Measurements from ENCODE around the gene GPATCH8.

DNA sequence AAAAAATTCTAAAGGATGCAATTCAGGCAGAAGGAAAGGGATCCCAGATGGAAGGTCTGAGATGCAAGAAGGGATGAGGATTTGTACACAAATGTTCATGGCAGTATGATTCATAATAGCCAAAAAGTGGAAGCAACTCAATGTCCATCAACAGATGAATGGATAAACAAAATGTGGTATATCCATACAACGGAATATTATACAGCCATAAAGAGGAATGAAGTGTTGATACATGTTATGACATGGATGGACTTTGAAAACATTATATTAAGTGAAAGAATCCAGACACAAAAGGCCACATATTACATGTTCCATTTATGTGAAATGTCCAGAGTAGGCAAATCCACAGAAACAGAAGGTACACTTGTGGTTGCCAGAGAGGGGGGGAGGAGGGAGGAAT, 23.9 kb upstream of the GPATCH8 start:
- TF ChIP-seq, protein P1, sequence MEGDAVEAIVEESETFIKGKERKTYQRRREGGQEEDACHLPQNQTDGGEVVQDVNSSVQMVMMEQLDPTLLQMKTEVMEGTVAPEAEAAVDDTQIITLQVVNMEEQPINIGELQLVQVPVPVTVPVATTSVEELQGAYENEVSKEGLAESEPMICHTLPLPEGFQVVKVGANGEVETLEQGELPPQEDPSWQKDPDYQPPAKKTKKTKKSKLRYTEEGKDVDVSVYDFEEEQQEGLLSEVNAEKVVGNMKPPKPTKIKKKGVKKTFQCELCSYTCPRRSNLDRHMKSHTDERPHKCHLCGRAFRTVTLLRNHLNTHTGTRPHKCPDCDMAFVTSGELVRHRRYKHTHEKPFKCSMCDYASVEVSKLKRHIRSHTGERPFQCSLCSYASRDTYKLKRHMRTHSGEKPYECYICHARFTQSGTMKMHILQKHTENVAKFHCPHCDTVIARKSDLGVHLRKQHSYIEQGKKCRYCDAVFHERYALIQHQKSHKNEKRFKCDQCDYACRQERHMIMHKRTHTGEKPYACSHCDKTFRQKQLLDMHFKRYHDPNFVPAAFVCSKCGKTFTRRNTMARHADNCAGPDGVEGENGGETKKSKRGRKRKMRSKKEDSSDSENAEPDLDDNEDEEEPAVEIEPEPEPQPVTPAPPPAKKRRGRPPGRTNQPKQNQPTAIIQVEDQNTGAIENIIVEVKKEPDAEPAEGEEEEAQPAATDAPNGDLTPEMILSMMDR (tag by site-specific recombination; IDR thresholded peaks at IDR 0.05), result no peak
- no peak for TF ChIP-seq ZNF138 (tag by site-specific recombination; IDR thresholded peaks at IDR 0.05; ENCODE audit: borderline replicate concordance)
- TF ChIP-seq ZFP3 (tag by site-specific recombination; IDR thresholded peaks at IDR 0.05; ENCODE audit: low read depth), result no peak
